ENCODE data around the gene LTA. TPM values are rescaled to one million over a fixed set of nuclear protein-coding genes. Genes with fewer than 3 reads are reported as not detected.

Gene LTA
- polyA plus RNA-seq, 1 donor (not counting 4 experiments of a cell fraction or from before 2014, with no cell fraction given) = 0.04 TPM

DNA sequence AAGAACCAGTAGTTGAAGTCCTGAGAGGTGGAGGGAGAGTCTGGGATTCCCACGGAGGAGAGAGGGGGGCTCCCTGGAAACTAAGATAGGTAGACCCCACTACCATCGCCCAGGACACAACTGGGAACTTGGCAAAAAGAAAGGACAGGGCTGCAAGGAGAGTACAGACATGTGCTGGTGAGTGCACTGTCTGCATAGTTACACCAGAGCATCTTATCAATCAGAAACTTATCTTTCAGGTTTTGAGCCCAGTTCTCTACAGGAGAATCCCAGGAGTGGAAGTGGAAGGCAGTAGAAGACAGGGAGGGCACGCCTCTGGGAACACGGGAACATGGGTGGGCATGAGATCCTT, 12.5 kb upstream of the LTA start:
- Histone ChIP-seq H3K4me1 (ENCODE audit: control insufficient read depth, extremely low read depth, insufficient read depth, low read length) (peaks cover 12% of the 10 kb centered on the region), H2AFZ (ENCODE audit: control insufficient read depth, low read length) (no peak overlapping the region), H3K79me2 (ENCODE audit: control insufficient read depth, insufficient read depth, low read length) (no peaks in the 10 kb centered on the region), H3K27me3 (ENCODE audit: control insufficient read depth, extremely low read depth, insufficient read depth, low read length) (no peaks in the 10 kb centered on the region), H3K9me3 (ENCODE audit: control insufficient read depth, low read depth, low read length) (no peaks in the 10 kb centered on the region), H3K4me2 (ENCODE audit: control insufficient read depth, extremely low read depth, insufficient read depth, low read depth, low read length) (no peak overlapping the region), H3K27ac (ENCODE audit: control insufficient read depth, insufficient read depth, low read length) (no peak overlapping the region), H3K4me3 (ENCODE audit: control insufficient read depth in 2 of 3, extremely low read depth in 1 of 3, insufficient read depth in 2 of 3, low read depth in 1 of 3, low read length in 3 of 3) (no peak overlapping the region), H4K20me1 (ENCODE audit: control insufficient read depth, extremely low read depth, insufficient read depth, low read length) (no peaks in the 10 kb centered on the region), H3K9me1 (ENCODE audit: control insufficient read depth, extremely low read depth, insufficient read depth, low read length) (no peaks in the 10 kb centered on the region), H3K9ac (ENCODE audit: control insufficient read depth, extremely low read depth, insufficient read depth, low read length) (no peak overlapping the region), H3K36me3 (ENCODE audit: control insufficient read depth in 2 of 2, extremely low read depth in 1 of 2, insufficient read depth in 2 of 2, low read length in 2 of 2) (peaks cover 10 to 17% of the 10 kb centered on the region in 2 experiments)
- dilution Hi-C loops (cut with MboI; ENCODE audit: extremely low pct_ligation_motif_present, low sequenced_read_pairs) = no loop called here
- TF ChIP-seq EZH2 (IDR thresholded peaks at IDR 0.05; ENCODE audit: low read length) = no peak
- TF ChIP-seq, protein P1, sequence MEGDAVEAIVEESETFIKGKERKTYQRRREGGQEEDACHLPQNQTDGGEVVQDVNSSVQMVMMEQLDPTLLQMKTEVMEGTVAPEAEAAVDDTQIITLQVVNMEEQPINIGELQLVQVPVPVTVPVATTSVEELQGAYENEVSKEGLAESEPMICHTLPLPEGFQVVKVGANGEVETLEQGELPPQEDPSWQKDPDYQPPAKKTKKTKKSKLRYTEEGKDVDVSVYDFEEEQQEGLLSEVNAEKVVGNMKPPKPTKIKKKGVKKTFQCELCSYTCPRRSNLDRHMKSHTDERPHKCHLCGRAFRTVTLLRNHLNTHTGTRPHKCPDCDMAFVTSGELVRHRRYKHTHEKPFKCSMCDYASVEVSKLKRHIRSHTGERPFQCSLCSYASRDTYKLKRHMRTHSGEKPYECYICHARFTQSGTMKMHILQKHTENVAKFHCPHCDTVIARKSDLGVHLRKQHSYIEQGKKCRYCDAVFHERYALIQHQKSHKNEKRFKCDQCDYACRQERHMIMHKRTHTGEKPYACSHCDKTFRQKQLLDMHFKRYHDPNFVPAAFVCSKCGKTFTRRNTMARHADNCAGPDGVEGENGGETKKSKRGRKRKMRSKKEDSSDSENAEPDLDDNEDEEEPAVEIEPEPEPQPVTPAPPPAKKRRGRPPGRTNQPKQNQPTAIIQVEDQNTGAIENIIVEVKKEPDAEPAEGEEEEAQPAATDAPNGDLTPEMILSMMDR (optimal IDR thresholded peaks at IDR 0.05 in 1 of 3, IDR thresholded peaks at IDR 0.05 in 1 of 3, conservative IDR thresholded peaks at IDR 0.05 in 1 of 3; ENCODE audit: extremely low read depth in 1 of 3, insufficient read depth in 2 of 3, low read length in 3 of 3) = no peak
- DNase-seq (ENCODE audit: low read depth, low spot score) (no peak), FAIRE-seq (no peak)

DNA sequence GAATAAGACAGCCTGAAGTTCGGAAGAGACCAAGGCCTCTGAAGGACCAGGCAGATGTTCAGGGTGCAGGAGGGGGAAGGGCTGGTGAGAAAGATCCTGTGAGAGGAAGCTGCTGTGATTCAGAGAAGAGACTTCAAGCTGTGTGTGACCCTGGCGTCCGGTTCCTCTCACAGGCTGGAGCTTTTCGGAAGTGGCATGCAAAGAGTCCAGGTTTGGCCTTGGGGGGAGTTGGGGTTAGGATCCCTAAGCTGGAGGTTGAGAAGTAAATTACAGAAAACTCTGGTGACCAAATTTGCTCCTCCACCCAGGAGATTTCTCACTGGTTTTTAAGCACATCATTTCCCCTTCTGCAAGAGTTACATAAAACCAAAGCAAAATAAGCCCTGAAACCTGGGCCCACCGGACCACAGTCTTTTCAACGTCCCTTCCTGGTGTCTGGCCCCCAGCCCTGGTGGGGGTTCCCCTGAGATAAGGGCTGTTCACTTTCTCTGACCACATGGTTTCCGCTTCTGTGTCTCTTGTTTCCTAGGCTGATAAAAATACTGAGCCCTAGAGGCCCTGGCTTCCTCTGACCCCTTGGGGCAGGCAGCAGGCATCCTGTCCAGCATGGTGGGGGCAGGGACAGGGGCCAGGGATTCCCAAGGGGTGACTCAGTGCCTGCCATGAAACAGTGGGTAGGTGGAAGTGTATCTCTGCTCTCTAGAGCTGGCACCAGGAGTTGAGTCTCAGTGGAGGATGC, 12.0 kb upstream of the LTA start:
- Histone ChIP-seq H3K27me3 (ENCODE audit: control insufficient read depth, extremely low read depth, insufficient read depth, low read length) (no peaks in the 10 kb centered on the region), H3K4me1 (ENCODE audit: control insufficient read depth, extremely low read depth, insufficient read depth, low read length) (peaks cover 12% of the 10 kb centered on the region), H3K27ac (ENCODE audit: control insufficient read depth, insufficient read depth, low read length) (no peak overlapping the region), H3K9ac (ENCODE audit: control insufficient read depth, extremely low read depth, insufficient read depth, low read length) (no peak overlapping the region), H3K4me2 (ENCODE audit: control insufficient read depth, extremely low read depth, insufficient read depth, low read depth, low read length) (peak overlapping the region; percentile 36), H2AFZ (ENCODE audit: control insufficient read depth, low read length) (no peak overlapping the region), H3K9me1 (ENCODE audit: control insufficient read depth, extremely low read depth, insufficient read depth, low read length) (no peaks in the 10 kb centered on the region), H3K4me3 (ENCODE audit: control insufficient read depth in 2 of 3, extremely low read depth in 1 of 3, insufficient read depth in 2 of 3, low read depth in 1 of 3, low read length in 3 of 3) (no peak overlapping the region), H3K36me3 (ENCODE audit: control insufficient read depth in 2 of 2, extremely low read depth in 1 of 2, insufficient read depth in 2 of 2, low read length in 2 of 2) (peaks cover 10 to 17% of the 10 kb centered on the region in 2 experiments), H3K79me2 (ENCODE audit: control insufficient read depth, insufficient read depth, low read length) (no peaks in the 10 kb centered on the region), H3K9me3 (ENCODE audit: control insufficient read depth, low read depth, low read length) (no peaks in the 10 kb centered on the region), H4K20me1 (ENCODE audit: control insufficient read depth, extremely low read depth, insufficient read depth, low read length) (no peaks in the 10 kb centered on the region)
- TF ChIP-seq EZH2 (IDR thresholded peaks at IDR 0.05; ENCODE audit: low read length) = no peak
- TF ChIP-seq, protein P1 (optimal IDR thresholded peaks at IDR 0.05 in 1 of 3, IDR thresholded peaks at IDR 0.05 in 1 of 3, conservative IDR thresholded peaks at IDR 0.05 in 1 of 3; ENCODE audit: extremely low read depth in 1 of 3, insufficient read depth in 2 of 3, low read length in 3 of 3) = no peak
- DNase-seq (ENCODE audit: low read depth, low spot score) (no peak), FAIRE-seq (no peak)
- dilution Hi-C loops (cut with MboI; ENCODE audit: extremely low pct_ligation_motif_present, low sequenced_read_pairs) = no loop called here

Measured in keratinocyte (primary cell).